Stimulated activated CD4-positive, alpha-beta T cell treated with anti-CD3 and anti-CD28 coated beads, TNF-alpha, amount 100 ng/mL, for 4 hours (primary cell): ENCODE data around the gene SHCBP1L.

Experiments used
- DNase-seq, 3 experiments: peaks; one replicate each; pipeline ENCODE4 v3.0.0-alpha.2; 2020; ENCODE audit warnings: low read depth in 3 of 3

Gene SHCBP1L

DNA sequence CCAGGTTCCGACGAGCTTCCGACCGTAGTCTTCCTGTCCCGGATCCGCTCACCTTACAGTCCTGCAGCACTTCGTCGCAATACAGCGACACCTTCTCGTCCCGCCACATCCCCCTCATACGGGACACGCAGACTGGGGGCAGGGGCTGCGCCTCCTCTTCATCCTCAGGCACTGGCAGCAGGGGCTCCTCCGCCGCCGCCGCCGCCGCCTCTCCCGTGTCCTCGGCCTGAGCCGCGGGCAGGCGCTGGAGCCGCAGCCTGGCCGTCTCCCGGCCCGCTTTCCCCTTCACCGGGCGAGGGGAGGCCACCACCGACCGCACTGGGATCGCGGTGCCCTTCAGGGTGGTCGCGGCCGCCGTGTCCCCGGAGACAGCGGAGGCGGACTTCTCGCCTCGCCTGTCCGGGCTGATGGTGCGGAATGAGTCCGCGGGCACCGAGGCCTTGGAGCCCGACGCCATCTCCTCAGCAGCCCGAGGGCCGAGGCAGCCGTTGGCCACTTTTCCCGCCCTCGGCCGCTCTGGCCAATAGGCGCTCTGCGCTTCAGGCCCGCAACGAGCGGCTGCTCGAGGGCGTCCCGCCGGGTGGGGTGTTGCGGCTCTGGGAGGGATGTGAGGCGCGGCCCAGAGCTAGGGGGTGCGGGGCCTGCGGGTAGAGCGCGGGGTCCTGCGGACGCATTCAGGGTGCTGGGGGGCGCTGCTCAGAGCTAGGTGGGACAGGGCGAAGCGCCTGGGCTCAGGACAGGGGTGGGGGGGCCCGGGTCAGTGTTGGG is at the start of gene SHCBP1L:
TSS of gene SHCBP1L (minus strand) at position 490 of the 768 bp plus-strand sequence. CDS start at position 457, 33 bp downstream.
- DNase-seq = no peak

DNA sequence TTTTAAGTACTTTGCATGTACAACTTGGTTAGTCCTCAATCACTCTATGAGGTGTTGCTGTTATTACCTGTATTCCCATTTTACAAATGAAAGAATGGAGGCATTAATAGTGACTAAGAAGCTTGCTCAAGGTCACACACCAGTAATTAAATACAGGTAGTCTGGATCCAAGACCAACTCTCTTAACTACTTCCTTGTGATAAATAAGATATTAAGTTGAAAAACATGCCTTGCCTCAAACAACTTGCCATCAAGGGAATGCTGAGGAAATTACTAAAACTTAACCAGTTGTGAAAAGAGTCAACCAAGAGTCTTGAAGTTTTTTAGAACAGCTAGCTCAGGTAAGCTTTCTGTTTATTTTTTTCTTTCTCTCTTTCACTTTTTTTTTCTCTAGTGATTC is 49.3 kb upstream of the SHCBP1L start:
- DNase-seq = no peak

GRCh38 chr1:183000167-183000962 is 47.4 kb upstream of the SHCBP1L start:
- DNase-seq = no peak

DNA sequence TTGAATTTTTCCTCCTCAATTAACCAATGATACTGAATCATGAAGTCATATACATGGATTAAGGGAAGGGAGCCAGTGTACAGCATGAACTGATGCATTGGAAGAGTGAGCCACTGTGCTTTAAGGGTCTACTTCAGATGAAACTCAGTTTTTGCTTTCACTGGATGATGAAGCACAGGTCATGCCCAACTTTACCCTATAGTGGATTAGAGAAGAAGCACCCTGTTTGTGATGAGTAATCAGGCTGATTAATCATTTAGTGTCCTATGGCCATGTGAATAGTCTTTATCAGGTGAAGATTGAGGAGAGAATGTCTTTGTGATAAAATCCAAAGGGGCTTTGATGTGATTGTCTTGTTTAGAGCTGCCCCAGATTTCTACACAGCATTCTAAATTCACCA is 45.5 kb upstream of the SHCBP1L start:
- DNase-seq = no peak

- no peak for DNase-seq
Measured at GRCh38 chr1:182996816-182997215, 43.9 kb upstream of the SHCBP1L start.

- no peak for DNase-seq
Measured at GRCh38 chr1:182995894-182996293, 42.9 kb upstream of the SHCBP1L start.

GRCh38 chr1:182993746-182994145 is 40.8 kb upstream of the SHCBP1L start:
- DNase-seq = no peak

DNA sequence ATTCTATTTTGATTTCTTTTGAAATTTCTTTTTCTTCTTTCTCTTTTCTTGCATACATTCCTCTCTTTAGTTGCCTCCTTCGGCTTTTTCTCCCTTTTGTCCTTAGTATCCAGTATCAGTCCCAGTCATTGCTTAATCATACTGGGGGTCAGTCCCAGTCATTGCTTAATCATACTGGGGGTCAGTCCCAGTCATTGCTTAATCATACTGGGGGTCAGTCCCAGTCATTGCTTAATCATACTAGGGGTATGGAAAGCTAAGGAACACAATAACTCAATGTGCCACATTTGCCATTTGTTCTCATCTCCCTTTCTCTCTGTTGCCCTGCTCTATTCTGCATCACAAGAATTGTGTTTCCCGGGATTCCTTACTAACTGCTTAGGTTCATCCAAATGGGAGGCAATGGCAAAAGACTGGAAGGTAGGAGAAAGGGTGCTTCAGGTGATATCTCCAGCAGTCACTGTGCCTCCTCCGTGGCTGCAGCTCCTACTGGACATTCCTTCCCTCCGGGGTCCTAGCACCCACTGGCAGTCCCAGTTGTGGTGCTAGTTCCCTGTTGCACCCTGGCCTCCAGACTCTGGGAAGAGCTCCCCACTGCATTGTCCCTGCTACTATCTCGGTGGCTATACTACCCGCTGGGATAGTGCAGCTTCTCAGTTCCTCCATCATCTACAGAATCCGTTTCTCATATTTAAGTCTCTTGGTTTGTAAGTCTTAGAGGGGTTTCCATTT is 37.6 kb upstream of the SHCBP1L start:
- DNase-seq = no peak

DNA sequence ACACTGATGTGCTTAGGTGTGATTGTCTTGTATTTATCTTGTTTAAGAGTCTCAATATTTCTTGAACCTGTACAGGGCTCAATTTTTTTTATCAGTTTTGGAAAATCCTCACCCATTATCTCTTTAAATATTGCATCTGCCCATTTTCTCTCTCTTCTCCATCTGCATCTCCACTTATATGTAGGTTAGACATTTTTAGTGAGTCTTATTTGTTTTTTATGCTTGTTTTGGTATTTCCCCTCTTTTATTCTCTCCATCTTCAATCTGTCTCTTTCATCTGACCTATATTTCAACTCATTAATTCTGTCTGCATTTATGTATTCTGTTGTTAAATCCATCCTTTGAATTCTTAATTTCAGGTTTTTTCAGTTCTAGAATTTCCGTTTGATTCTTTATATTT is 32.9 kb upstream of the SHCBP1L start:
- DNase-seq = no peak

DNA sequence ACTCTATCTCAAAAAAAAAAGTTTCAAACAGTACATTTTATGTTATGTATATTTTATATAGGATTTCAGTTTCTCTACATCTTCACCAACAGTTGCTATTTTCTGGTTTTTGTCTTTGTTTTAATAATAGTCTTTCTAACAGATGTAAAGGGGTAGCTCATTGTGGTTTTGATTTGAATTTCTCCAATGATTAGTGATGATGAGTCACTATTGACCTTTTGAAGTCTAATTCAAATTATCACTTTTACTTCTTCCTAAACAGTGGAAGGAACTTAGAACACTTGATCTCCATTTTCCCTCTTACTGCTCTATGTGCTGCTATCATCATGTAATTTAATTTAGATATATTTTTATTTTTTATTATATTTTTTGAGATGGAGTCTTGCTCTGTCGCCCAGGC is 31.7 kb upstream of the SHCBP1L start:
- no peak for DNase-seq

DNA sequence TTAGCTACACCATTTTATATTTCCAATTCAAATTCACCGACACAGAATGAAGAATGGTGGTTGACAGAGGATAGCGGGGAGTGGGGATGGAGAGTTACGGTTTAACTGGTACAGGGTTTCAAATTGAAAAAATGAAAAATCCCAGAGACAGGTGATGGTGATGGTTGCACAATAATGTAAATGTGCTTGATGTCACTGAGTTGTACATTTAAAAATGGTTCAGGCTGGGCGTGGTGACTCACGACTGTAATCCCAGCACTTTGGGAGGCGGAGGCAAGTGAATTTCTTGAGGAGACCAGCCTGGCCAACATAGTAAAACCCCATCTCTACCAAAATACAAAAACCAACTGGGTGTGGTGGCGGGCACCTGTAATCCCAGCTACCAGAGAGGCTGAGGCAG is 31.2 kb upstream of the SHCBP1L start:
- no peak for DNase-seq

GRCh38 chr1:182978151-182978853 is 25.3 kb upstream of the SHCBP1L start:
- no peak for DNase-seq

- no peak for DNase-seq
Measured at GRCh38 chr1:182977480-182977879, 24.5 kb upstream of the SHCBP1L start.

- DNase-seq = no peak
Measured at GRCh38 chr1:182974506-182975191, 21.7 kb upstream of the SHCBP1L start.

- no peak for DNase-seq
Measured at GRCh38 chr1:182972829-182973228, 19.9 kb upstream of the SHCBP1L start.

GRCh38 chr1:182972231-182972630 is 19.3 kb upstream of the SHCBP1L start:
- DNase-seq = no peak

DNA sequence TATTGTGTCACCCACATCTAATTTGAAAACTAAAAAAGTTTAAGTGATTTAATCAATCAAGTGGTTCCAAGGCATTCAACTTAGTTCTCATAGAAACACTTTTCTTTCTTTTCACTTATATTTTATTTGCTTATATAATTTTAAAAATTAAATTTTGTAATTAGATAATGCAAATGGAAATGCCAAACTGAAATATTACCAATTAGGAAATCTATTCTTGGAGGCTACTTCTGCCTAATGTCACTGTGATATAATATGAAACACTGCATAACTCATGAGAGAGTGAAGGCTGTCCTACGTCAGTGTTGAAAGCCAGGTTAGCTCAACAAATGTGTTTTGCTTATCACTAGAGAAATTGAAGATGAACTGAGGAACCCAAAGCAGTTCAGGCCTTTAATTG is 18.3 kb upstream of the SHCBP1L start:
- no peak for DNase-seq

DNA sequence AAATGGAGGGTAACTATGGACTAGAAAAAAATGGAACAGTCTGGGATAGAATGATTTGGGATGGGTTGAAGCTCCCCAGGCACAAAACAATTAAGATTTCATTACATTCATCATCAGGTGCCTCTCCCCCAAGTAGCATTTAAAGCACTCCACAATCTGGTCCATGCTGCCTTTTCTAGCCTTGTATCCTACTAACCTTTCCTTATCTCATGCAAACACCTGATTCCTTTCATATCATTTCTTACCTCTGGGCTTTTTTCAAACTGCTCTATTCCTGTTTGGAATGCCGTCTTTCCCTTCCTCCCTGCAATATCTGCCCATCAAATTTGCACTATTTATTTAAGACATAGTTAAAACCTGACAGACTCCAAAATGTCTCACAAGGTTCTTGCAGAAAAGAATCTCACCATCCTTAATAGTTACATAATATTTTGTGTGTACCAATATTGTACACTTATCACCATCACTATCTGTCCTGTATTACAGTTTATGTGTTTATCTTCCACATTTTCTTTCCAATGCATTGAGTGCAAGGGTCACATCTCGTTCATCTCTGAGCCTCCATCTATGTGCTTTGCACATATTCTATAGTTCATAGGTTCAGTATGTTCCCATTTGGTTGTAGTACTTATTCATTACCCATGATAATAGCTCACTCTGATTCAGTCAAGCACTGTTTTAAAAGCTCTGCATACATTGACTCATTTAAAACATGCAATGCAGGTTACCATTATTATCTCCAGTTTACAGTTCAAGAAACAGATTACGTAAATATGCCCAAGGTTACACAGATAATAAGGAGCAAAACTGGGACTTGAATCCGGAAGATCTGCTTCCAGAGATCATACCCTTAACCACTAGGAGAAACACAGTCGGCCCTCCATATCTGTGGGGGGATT is 16.1 kb upstream of the SHCBP1L start:
- DNase-seq = no peak

GRCh38 chr1:182968151-182968741 is 15.3 kb upstream of the SHCBP1L start:
- no peak for DNase-seq

DNA sequence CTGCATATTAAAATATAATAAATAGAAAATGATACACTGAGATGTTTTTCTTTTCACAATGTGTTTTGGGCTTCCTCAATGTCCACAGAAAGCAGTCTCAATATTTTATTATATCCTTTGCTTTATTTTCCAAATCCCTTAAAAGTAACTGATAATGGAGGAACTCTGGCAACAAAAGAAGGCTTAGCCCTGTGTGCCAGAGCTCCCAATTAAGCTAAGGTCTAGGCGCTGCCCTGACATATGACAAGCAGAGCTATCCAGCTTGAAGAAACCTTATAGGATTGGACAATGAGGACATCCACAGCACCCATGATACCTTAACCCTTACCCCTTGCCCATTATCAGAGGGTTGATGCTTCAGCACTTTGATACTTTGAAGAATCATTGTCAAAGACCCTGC is 12.9 kb upstream of the SHCBP1L start:
- no peak for DNase-seq
